IPS-18c (cell line): ENCODE results near the gene SLC5A9.

Source experiments
- H3K4me3 ChIP-seq: 2 replicates; pipeline ENCODE4 v1.7.0; 2013; ENCODE audit warnings: low read depth, mild to moderate bottlenecking, low read length, moderate library complexity; ENCODE audit not compliant: insufficient read depth
- H3K9me3 ChIP-seq: one replicate; pipeline ENCODE4 v1.6.1; 2013; ENCODE audit warnings: mild to moderate bottlenecking, low read length, moderate library complexity; ENCODE audit not compliant: control insufficient read depth, insufficient read depth

The SLC5A9 gene

GRCh38 chr1:48222501-48223242 is at the start of gene SLC5A9:
SLC5A9 (plus strand) TSS chr1:48222716; CDS start chr1:48222737, 21 bp downstream.
- Histone ChIP-seq H3K9me3 (no peaks in the 10 kb centered on the region), H3K4me3 (no peak within 1 kb of the TSS)

- H3K4me3 ChIP-seq = no peak overlapping the region
- peaks cover 2% of the 10 kb centered on the region for H3K9me3 ChIP-seq
Measured at GRCh38 chr1:48175116-48175515, 47.4 kb upstream of the SLC5A9 start.

- Histone ChIP-seq H3K9me3 (peaks cover 2% of the 10 kb centered on the region), H3K4me3 (no peak overlapping the region)
Measured at GRCh38 chr1:48177257-48177656, 45.3 kb upstream of the SLC5A9 start.

GRCh38 chr1:48181669-48182367 is 40.7 kb upstream of the SLC5A9 start:
- Histone ChIP-seq H3K4me3 (no peak overlapping the region), H3K9me3 (peaks cover 3% of the 10 kb centered on the region)

- peaks cover 7% of the 10 kb centered on the region for H3K9me3 ChIP-seq
Measured at GRCh38 chr1:48182439-48182838, 40.1 kb upstream of the SLC5A9 start.

GRCh38 chr1:48186306-48186839 is 36.1 kb upstream of the SLC5A9 start:
- peaks cover 16% of the 10 kb centered on the region for H3K9me3 ChIP-seq

More at GRCh38 chr1:48182439-48182838, 40.1 kb upstream of the SLC5A9 start:
- no peak overlapping the region for H3K4me3 ChIP-seq

GRCh38 chr1:48187969-48188563 is 34.5 kb upstream of the SLC5A9 start:
- Histone ChIP-seq H3K9me3 (peaks cover 18% of the 10 kb centered on the region), H3K4me3 (no peak overlapping the region)

More at GRCh38 chr1:48186306-48186839, 36.1 kb upstream of the SLC5A9 start:
- H3K4me3 ChIP-seq = no peak overlapping the region

GRCh38 chr1:48190881-48191280 is 31.6 kb upstream of the SLC5A9 start:
- peaks cover 18% of the 10 kb centered on the region for H3K9me3 ChIP-seq

GRCh38 chr1:48194801-48195200 is 27.7 kb upstream of the SLC5A9 start:
- H3K4me3 ChIP-seq = no peak overlapping the region
- H3K9me3 ChIP-seq = peaks cover 8% of the 10 kb centered on the region

More at GRCh38 chr1:48190881-48191280, 31.6 kb upstream of the SLC5A9 start:
- no peak overlapping the region for H3K4me3 ChIP-seq

GRCh38 chr1:48196237-48196636 is 26.3 kb upstream of the SLC5A9 start:
- H3K4me3 ChIP-seq = no peak overlapping the region
- H3K9me3 ChIP-seq = peaks cover 4% of the 10 kb centered on the region

- Histone ChIP-seq H3K9me3 (peaks cover 2% of the 10 kb centered on the region), H3K4me3 (no peak overlapping the region)
Measured at GRCh38 chr1:48198970-48199369, 23.5 kb upstream of the SLC5A9 start.

- peaks cover 2% of the 10 kb centered on the region for H3K9me3 ChIP-seq
- no peak overlapping the region for H3K4me3 ChIP-seq
Measured at GRCh38 chr1:48200166-48200900, 22.2 kb upstream of the SLC5A9 start.

GRCh38 chr1:48202030-48202752 is 20.3 kb upstream of the SLC5A9 start:
- H3K4me3 ChIP-seq = no peak overlapping the region
- no peaks in the 10 kb centered on the region for H3K9me3 ChIP-seq

GRCh38 chr1:48203287-48203900 is 19.1 kb upstream of the SLC5A9 start:
- Histone ChIP-seq H3K9me3 (no peaks in the 10 kb centered on the region), H3K4me3 (no peak overlapping the region)

- Histone ChIP-seq H3K4me3 (no peak overlapping the region), H3K9me3 (no peaks in the 10 kb centered on the region)
Measured at GRCh38 chr1:48205522-48205921, 17.0 kb upstream of the SLC5A9 start.

- H3K4me3 ChIP-seq = no peak overlapping the region
- no peaks in the 10 kb centered on the region for H3K9me3 ChIP-seq
Measured at GRCh38 chr1:48206371-48206770, 16.1 kb upstream of the SLC5A9 start.
